Measurements from ENCODE around the gene GTPBP6. TPM values are rescaled to one million over a fixed set of nuclear protein-coding genes. Genes with fewer than 3 reads are reported as not detected.

Gene GTPBP6
- total RNA-seq, 2 donors from 2014 or later = 32.6 to 33.5 TPM

DNA sequence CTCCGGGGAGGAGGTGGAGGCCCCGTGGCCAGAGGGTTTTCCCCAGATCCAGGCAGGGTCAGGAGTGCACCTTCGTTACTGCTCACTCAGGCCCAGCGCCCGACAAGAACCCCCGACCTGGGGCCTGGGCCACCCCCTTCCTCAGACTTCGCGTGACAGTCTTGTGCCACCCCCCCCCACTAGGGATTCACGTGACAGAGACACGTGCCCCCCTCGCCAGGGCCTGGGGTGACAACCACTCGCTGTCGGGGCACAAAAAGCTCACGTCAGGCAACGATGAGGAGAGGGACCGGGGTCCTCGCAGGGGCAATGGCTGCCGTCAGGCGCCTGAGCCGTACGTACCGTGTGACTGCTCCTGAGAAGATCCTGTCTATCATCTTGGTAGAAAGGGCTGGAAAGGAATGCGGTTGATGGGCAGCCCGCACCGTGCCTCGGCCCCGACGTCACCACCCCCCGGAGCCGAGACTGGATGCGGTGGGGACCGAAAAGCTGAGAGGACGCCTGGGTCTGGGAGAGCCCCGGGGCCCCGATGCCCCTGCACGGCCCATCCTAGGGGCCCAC lies 23.0 kb upstream of the GTPBP6 start:
- ATAC-seq (ENCODE audit: insufficient number of reproducible peaks, low FRiP score, low read depth) = no peak
- TF ChIP-seq, protein P1, sequence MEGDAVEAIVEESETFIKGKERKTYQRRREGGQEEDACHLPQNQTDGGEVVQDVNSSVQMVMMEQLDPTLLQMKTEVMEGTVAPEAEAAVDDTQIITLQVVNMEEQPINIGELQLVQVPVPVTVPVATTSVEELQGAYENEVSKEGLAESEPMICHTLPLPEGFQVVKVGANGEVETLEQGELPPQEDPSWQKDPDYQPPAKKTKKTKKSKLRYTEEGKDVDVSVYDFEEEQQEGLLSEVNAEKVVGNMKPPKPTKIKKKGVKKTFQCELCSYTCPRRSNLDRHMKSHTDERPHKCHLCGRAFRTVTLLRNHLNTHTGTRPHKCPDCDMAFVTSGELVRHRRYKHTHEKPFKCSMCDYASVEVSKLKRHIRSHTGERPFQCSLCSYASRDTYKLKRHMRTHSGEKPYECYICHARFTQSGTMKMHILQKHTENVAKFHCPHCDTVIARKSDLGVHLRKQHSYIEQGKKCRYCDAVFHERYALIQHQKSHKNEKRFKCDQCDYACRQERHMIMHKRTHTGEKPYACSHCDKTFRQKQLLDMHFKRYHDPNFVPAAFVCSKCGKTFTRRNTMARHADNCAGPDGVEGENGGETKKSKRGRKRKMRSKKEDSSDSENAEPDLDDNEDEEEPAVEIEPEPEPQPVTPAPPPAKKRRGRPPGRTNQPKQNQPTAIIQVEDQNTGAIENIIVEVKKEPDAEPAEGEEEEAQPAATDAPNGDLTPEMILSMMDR (IDR thresholded peaks at IDR 0.05) = no peak
- DNase-seq (ENCODE audit: low spot score) = no peak

GRCh38 chrX:340641-341423 lies 22.2 kb upstream of the GTPBP6 start:
- no peak overlapping the region for H3K27ac ChIP-seq
- ATAC-seq (ENCODE audit: insufficient number of reproducible peaks, low FRiP score, low read depth) (no peak), DNase-seq (ENCODE audit: low spot score) (no peak)
- H3K4me3 ChIP-seq = no peak overlapping the region
- no peaks in the 10 kb centered on the region for H3K4me1 ChIP-seq (ENCODE audit: control insufficient read depth in 1 of 2, low read depth in 2 of 2)
- H3K36me3 ChIP-seq = no peaks in the 10 kb centered on the region
- TF ChIP-seq, protein P1 (IDR thresholded peaks at IDR 0.05) = no peak
- no peaks in the 10 kb centered on the region for H3K9me3 ChIP-seq
- no peaks in the 10 kb centered on the region for H3K27me3 ChIP-seq (replicated peaks; ENCODE audit: insufficient read depth)

More for the DNA sequence above, 23.0 kb upstream of the GTPBP6 start:
- no peaks in the 10 kb centered on the region for H3K36me3 ChIP-seq
- H3K4me3 ChIP-seq = no peak overlapping the region
- no peaks in the 10 kb centered on the region for H3K9me3 ChIP-seq
- no peak overlapping the region for H3K27ac ChIP-seq
- H3K4me1 ChIP-seq (ENCODE audit: control insufficient read depth in 1 of 2, low read depth in 2 of 2) = no peaks in the 10 kb centered on the region
- no peaks in the 10 kb centered on the region for H3K27me3 ChIP-seq (replicated peaks; ENCODE audit: insufficient read depth)

DNA sequence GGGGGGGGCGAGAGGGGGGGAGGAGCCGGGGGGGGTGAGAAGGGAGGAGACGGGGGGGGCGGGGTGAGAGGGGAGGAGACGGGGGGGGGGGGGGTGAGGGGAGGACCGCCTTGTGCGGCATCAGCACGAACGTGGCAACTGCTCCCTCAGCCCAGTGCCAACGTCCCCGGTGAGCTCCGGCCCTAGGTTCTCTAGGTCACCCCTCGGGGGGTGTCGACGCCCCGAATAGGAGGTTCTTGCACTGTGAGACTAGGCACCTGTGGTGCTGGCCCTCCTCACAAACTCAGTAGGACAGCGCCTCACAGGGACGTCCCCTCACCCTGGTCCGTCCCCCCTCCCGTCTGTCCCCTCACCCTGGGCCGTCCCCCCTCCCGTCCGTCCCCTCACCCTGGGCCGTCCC lies 21.5 kb upstream of the GTPBP6 start:
- Histone ChIP-seq H3K9me3 (no peaks in the 10 kb centered on the region), H3K36me3 (no peaks in the 10 kb centered on the region), H3K27me3 (replicated peaks; ENCODE audit: insufficient read depth) (no peaks in the 10 kb centered on the region), H3K27ac (no peak overlapping the region), H3K4me1 (ENCODE audit: control insufficient read depth in 1 of 2, low read depth in 2 of 2) (no peaks in the 10 kb centered on the region), H3K4me3 (no peak overlapping the region)
- TF ChIP-seq, protein P1 (IDR thresholded peaks at IDR 0.05) = no peak
- DNase-seq (ENCODE audit: low spot score) (no peak), ATAC-seq (ENCODE audit: insufficient number of reproducible peaks, low FRiP score, low read depth) (no peak)

DNA sequence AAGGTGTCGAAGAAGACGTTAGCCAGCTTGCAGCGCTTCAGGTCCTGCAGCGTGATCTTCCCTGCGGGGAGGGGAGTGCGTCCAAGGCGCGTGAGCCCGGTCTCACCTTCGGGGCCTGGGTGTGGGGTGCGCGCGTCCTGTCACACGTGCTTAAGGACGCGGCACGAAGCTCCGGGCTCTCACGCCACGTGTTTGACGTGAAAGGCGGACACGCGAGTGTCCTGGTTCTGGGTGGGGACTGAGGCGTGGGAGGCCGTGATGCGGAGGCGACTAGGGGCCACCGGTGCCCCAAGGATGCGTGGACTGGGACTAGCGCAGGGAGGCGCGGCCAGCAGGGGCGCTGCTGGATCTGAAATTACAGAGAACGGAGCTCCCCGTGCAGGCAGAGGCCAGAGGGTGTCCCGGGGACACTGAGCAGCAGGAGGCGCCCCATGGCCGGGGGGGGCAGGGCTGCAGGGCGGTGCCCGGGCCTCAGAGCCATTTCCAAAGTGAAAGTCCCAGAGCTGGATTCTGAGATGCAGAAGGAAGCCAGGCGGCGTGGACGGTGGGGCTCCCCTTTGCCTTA lies 20.3 kb upstream of the GTPBP6 start:
- Histone ChIP-seq H3K4me1 (ENCODE audit: control insufficient read depth in 1 of 2, low read depth in 2 of 2) (no peaks in the 10 kb centered on the region), H3K4me3 (no peak overlapping the region), H3K27me3 (replicated peaks; ENCODE audit: insufficient read depth) (no peaks in the 10 kb centered on the region), H3K36me3 (no peaks in the 10 kb centered on the region), H3K27ac (no peak overlapping the region), H3K9me3 (no peaks in the 10 kb centered on the region)
- DNase-seq (ENCODE audit: low spot score) (no peak), ATAC-seq (ENCODE audit: insufficient number of reproducible peaks, low FRiP score, low read depth) (no peak)
- TF ChIP-seq, protein P1 (IDR thresholded peaks at IDR 0.05) = no peak

- no peaks in the 10 kb centered on the region for H3K27me3 ChIP-seq (replicated peaks; ENCODE audit: insufficient read depth)
- H3K4me1 ChIP-seq (ENCODE audit: control insufficient read depth in 1 of 2, low read depth in 2 of 2) = no peaks in the 10 kb centered on the region
- ATAC-seq (ENCODE audit: insufficient number of reproducible peaks, low FRiP score, low read depth) (no peak), DNase-seq (ENCODE audit: low spot score) (no peak)
- H3K36me3 ChIP-seq = no peaks in the 10 kb centered on the region
- TF ChIP-seq, protein P1 (IDR thresholded peaks at IDR 0.05) = no peak
- no peak overlapping the region for H3K4me3 ChIP-seq
- no peak overlapping the region for H3K27ac ChIP-seq
- no peaks in the 10 kb centered on the region for H3K9me3 ChIP-seq
Observed at GRCh38 chrX:338281-338835, 19.8 kb upstream of the GTPBP6 start.

All from thoracic aorta (tissue), 2 donors.